GM18508 (cell line): Measurements from ENCODE around the gene PEPD.

Source experiments
- ATAC-seq: cut with Tn5 transposase; IDR thresholded peaks from one replicate; pipeline ENCODE4 v1.9.1; 2021; ENCODE audit warnings: moderate number of reproducible peaks; ENCODE audit not compliant: insufficient read depth, unreplicated experiment

Gene PEPD

DNA sequence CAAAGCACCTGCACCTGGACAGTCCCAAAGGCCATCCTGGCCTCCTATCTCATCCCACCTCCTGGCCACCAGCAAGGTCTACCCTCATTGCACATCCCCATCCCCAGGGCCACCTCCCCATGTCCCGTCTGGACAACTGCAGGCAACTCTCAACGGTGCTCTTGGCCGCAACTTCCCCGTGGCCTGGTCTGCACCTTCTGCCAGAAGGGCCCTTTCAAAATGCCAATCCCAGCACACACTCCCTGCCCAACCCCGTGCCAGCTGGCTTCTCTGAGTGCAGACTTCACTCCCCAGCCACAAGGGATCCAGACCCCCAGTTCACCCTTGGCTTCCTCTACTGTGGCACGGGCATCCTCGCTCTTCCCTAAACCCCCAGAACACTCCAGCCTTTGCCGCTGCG is 8.2 kb downstream of the PEPD start:
- ATAC-seq = no peak

DNA sequence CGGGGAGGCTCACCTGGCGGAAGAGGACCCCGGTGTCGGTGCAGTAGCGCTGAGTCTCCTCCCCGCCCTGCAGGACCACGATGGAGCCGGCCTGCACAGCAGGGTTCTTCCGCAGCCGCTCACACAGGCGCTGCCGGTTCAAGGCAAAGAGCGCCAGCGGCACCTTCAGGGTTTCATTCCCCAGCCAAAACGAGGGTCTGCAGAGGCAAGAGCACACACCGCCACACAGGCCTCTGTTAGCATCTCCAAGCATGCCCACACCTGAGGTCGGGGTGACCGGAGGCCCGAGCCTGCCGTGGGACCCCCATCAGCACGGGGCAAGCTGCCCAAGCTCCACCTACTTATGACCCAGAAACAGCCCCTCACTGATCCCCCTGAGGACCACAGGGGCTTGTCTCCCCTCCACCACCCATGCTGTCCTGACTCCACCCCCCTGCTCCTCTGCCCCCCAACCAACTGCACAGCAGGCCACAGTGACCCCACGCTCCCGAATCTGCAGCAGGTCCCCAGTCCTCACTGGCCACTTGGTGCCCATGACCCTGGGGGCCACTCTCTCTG is 8.9 kb downstream of the PEPD start:
- no peak for ATAC-seq

DNA sequence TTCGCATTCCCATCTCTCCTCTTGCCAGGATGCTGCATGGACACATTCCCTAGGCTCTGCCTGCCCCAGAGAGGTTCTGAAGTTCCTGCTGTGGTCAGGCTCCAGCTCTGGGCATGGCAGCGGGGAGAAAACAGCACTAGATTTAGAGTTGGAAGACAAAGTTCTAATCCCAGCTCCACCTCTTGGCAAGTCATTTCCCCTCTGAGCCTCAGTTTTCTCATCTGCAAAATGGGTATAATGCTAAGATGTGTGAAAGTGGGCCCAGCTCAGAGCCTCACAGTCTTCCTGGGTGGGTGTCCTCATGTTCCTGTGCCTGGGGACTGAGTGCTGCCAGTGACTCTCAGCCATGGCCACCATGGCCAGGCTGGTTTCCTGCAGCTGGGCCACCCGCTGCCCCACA is 9.6 kb downstream of the PEPD start:
- no peak for ATAC-seq

DNA sequence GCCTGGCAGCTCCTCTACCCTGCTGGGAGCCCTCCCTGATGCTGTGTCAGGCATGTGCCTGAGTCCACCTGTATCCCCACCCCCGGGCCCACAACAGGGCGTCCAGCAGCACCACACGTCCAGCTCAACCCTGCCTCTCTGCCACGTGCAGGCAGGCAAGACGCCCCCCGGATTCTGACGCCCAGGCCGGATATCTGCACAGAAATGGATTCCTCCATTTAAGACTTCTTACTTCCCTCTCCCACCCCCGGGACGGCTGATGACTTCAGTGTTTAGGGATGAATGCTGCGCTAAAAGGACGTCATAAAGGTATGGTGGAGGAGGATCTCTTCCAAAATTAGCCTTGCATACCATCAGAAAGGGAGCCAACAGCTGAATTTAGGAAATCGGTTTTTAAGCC is 10.2 kb downstream of the PEPD start:
- ATAC-seq = no peak

DNA sequence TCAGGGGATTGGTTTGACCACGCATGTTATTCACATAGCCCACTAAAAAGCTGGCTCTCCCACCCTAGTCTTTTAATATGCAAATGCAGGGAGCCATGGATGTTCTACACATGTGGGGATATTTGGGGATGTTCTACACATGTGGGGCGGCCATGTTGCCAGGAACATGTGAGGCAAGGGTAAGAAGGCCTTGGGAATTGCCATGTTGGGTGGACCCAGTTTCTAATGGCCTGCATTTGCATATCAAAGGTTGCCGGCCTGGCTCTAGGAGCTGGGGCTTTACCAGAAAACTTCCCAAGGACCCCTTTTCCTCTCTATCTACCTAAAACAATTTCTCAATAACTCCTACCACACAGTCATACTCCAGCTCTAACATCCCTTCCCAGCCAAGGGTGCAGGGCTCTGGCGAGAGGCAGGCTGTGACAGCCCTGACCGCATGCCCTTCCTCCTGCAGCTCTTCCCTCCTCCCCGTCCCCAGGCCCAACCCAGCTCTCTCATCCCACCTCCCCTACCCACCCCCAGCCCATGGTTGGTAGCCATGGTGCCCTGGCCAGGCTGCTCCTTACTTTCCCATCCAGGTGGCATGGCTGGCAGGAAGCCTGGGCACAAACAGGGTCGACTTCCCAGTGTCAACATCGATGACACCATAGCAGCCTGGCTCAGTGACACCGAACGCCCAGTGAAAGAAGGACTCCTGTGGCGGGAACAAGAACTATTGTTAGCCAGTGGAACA is 11.0 kb downstream of the PEPD start:
- ATAC-seq = no peak

DNA sequence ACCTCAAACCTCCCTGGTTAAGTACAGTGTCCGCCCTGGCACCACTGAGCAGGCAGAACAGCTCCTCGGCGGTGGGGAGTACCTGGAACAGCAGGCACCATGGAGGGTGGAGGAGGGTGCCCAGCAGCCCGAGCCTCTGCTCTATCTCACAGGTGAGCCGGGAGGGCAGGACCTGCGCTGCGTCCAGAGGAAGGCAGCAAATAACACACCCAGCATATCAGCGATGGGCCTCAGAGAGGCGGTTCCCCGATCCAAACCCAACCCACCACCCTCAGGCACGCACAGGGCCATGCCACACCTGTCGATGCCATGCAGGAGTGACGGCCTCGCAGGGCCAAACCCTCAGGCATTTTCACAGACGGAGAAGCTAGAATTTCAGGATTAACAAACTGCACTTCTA is 11.8 kb downstream of the PEPD start:
- no peak for ATAC-seq

DNA sequence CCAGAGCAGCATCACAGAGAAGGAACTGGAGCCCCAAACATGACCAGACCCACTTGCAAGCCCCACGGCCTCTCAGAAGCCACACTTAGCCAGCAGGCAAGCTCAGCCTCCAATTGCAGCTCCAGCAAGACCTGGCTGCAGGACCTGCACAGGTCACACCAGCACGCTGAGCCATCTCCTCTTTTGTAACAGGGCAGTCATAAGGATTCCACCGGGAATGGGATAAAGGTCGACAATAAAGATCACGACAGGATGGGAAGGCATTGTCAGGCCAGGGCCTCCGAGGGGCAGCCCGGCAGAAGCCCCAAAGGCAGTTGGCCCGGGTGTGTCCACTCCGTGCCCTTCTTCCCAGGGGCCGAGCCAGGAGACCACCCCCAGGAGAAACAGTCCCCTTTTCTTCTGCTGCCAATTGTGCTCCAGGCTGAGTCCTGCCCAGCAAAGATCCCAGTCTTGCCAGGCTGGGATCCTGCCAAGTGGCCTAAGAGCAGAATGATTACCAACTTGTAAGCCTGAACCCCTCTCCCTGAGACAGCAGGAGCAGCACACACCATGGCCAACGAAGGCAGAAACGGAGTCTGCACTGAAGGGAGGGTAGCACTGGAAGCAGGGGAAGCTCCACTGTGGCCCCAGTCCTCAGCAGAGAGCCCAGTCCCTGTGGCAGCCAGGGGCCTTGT is 12.5 kb downstream of the PEPD start:
- ATAC-seq = no peak

DNA sequence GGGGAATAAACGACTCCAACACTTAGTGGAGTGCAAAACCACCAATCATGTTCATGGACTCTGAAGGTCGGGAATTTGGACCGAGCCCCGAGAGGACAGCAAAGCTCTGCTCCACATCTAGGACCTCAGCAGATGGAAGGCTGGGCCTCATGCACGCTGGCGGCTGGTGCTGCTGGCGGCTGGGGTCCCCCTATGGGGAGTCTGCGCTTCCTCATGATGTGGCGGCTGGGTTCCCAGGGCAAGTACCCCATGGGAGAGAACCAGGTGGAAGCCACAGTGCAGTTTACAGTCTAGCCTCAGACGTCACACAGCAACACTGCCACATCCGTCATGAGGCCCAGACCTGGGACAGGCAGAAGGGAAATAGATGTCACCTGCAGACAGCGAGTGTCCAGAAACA is 13.2 kb downstream of the PEPD start:
- no peak for ATAC-seq

DNA sequence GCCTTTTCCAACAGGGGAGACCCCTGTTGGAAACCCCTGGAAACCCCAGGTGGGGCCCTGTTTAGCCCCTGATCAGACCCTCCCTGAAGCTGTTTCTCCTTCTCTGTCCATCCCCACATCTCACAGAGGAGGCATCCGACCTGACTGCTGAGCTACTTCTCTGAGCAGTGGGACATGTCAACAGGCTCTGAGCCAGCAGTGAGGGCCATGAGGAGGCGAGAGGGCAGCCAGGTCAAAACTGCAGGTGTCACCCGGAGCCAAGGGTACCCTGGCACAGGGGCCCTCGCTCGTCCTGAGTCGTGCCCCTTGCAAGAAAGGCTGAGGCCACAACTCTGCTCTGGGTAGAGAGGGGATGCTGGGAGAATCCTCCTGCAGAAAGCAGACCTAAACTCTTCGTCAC is 13.6 kb downstream of the PEPD start:
- no peak for ATAC-seq

DNA sequence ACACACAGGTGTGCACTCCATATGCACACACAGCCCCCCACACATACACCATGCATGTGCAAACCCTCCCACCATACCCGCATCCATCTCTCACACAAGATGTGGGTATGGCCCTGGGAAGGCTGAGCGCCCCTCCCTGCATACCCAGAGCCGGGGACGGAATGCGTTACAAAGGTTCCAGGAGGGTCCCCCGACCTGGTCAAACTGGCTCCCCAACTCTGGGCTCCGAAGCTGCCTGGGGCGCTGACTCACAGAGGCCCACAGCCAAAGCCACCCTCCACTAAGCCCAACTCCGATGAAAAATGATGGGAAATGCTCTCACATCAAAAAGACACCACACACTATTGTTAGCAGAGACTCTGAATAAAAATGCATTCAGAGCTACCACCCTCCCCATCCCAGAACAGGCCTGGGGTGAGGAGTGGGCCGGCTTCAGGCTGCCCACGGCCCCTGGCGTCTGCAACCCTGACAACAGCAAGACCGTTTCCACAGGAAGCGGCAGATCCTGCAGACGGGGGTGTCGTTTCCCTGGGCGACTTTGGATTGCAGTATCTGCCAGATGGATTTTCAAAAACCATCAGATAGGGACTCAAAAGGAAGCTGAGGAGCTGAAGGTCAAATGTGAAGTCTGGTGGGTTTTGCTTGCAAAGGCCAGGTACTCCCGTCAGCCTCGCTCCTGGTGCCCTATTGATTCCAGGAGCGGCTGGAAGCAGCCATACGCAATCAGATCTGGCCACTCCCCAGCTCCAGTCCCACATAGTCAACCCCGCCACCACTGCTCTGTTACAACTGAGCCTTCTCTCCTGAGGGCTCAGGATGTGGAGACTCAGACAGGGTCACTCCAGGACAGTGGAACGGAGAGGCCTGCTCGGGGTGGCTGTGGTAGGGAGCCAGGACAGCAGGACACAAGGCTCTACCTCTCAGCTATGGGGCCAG is 14.3 kb downstream of the PEPD start:
- ATAC-seq = no peak

DNA sequence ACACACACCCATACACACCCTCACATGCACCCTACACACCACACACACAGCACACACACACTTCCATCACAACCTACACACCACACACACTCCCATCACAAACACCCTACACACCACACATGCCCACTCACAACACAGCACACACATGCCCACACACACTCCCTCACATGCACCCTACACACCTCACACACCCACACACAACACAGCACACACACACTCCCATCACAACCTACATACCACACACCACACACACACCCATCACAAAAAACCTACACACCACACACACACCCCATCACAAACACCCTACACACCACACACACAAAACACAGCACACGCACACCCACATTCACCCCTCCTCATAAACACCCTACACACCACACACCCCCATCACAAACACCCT is 15.1 kb downstream of the PEPD start:
- no peak for ATAC-seq

DNA sequence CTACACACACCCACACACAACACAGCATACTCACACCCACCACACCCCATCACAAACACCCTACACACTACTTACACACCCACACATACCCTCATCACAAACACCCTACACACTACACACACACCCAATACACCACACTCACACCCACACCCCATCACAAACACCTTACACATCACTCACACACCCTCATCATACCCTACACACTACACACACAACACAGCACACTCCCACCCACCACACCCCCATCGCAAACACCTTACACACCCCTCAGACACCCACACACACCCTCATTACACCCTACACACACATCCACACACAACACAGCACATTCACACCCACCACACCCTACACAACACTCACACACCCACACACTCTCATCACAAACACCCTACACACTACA is 15.8 kb downstream of the PEPD start:
- no peak for ATAC-seq

DNA sequence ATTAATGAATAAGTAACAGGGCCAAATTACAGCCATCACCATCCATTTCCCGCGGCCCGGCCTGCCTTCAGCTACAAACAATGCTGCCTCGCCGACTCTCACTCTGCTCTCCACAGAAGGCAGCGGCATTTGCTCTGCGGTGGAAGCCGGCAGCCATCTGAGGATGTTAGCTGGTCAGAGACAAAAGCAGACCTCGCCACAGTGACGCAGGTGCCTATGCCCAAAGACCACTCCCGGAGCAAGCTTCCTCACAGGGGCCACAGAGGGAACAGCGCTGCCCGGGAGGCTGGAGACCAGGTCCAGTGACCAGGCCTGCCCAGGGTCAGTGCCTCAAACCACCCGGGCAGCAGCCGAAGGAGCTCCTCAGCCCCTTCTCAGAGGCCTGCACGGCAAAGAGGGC is 16.4 kb downstream of the PEPD start:
- ATAC-seq = no peak

DNA sequence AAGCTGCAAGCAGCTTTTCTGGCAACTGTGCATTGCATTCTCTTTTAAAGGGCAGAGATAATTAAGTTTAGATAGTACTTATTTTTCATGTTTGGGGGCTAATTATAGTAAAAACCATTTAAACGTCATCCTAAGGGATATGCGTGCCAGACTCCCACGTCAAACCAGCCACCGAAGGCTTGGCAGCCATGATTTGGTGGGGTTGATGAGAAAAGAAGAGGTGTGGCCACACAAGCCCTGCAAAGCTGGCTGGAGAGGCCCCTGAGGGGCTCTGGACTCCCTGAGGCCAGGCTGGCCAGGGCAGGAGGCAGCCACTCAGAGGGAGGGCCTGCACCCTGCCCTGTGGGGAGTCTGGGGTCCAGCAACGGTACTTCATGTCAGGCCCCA is 17.5 kb downstream of the PEPD start:
- no peak for ATAC-seq

DNA sequence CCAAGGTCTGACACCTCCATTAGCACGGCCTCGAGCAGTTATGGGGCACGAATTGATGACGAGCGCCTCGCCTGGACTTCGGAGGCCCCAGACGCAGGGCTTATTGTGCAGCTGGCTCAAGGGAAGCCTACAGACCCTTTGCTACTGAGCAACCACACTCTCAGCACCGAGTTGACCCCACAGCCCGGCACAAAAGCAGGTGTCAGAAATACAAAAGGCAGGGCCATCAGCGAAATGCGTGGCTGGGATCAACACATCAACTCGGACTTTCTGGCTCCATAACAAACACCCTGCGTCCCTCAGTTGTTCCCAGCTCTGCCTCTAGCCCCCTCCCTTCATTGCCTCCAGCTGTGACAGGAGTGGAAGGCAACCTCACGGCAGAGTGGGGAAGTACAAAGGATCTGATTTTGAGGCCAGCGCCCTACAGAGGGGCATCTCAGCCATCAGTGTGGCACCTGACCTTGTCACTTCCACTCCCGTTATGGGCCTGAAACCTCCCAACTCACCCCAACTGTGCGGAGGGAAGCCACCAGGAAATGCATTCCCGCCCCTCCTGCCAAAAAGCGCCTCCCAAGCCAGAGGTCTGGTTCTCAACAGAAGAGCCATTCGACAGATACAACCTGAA is 18.0 kb downstream of the PEPD start:
- ATAC-seq = no peak

DNA sequence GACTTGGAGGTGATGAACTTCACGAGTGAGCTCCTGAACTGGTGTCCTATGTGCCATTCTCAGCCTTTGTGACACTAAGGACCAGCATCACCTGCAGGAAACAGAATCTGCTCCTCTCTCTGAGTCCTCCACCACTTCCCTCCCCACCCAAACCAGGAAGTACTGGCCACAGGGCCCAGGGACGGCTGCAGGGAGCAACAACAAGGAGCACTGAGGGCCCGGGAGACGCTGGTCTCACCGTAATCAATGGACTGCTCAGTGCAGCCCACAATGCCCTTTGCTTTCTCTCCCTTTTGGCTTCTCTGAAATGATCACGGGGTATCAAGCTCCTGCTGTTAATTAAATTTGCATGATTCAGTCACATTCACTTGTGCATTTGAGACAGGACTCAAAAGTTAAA is 18.6 kb downstream of the PEPD start:
- no peak for ATAC-seq

DNA sequence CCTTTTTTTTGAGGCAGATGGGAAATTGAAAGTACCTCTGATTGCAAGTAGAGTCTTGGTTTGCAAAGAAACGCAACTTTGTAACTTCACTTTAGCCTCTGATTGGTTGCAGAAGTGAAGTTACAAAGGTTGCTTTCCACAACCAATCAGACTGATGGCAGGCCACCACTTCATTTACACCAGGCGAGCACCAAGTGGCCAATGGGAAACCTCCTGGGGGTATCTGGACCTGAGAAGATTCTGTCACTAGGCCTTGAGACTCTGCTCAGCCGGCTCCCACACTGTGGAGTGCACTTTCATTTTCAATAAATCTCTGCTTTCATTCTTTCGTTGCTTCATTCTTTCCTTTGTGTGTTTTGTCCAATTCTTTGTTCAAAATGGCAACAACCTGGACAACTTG is 19.1 kb downstream of the PEPD start:
- no peak for ATAC-seq

DNA sequence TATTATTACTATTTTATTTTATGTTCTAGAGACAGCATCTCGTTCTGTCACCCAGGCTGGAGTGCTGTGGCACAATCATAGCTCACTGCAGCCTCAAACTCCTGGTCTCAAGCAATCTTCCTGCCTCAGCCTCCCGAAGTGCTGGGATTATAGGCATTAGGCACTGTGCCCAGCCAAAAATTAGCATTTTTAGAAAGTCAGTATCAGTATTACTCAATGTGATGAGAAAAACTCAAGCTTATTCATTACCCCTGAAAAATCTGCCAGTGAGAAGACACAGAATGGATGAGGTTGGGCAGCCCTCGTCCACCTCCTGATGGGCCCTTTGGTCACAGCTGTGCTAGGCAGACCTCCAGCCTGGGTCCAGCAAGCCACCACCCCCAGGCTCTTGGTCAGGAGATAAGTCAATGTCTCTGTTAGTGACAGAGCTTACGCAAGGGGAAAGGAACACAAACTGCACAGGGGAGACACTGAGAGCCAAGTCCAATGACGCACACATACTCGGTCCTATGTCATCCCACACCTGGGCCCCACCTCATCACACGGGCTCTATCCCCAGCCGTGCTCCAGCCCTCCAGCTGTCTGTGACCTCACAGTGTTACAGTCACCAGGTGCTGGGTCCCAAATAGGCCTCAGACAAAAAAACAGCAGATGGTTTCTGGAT is 19.8 kb downstream of the PEPD start:
- no peak for ATAC-seq

DNA sequence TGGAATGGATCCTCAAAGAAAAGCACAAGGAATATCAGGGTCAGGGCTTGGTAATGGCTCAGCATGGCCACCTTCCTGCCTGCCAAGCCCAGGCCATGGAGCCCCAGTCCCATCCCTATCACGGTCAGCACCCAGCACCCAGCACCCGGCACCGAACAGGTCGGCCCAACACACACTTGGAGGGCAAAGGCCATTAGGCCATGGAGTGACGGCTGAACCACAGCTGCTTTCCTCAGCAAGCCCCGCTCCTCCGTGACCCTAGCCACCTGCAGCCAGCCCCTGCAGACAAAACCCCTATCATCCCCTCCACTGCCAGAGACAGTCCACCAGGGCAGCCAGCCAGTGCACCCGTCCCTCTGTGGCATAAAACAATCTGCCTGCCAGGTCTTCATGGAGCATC is 20.6 kb downstream of the PEPD start:
- ATAC-seq = no peak

DNA sequence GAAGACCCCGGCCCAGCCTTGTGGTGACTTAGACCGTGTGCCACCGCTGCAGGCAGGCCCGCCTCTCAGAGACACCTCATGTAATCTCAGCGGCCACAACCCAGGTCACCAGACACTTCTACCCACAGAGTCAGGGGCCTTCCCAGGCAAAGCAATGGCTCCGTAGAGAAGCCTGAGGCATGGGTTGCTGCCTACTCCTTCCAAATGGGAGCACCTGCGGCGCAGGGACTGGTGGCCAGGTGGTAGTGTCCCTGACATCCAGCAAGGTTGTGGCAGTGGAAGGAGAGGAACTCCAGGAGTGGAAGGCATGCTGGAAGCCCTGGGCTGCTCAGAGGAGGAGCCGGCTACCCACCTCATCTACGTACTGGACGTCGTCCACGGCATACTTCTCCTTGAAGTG is 21.0 kb downstream of the PEPD start:
- ATAC-seq = no peak
